ENCODE measurements around the gene ZBED1.
"Not testable (repeated sequence)": the region's sequence is repeated elsewhere in the genome, so short reads cannot be mapped to it uniquely, and the experiment has no call there.

Gene ZBED1

DNA sequence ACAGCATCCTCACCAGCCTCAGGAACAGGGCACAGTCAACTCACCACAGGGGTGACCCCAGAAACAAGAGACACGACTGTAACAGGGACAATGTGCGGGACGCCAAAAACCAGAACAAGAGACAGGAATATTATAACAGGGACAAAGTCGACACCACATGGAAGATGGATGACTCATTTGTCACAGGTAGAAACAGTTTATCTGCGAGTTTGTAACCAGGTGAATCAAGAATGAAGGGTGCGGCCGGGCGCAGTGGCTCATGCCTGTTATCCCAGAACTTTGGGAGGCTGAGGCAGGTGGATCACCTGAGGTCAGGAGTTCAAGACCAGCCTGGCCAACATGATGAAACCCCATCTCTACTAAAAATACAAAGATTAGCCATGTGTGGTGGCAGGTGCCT is 44.7 kb downstream of the ZBED1 start:
- DNase-seq (ENCODE audit: low read depth in 2 of 2), result not testable (repeated sequence)

DNA sequence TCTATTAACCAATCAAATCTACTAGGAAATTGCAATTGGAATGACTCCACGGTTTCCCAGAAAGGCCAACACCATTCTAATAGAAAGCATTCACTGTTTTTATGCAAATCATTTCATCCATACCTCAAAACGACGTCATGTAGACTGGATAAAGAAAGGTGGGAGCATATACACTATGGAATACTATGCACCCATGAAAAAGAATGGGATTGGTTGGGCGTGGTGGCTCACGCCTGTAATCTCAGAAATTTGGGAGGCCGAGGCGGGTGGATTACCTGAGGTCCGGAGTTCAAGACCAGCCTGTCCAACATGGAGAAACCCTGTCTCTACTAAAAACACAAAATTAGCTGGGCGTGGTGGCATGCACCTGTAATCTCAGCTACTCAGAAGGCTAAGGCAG is 46.2 kb downstream of the ZBED1 start:
- not testable (repeated sequence) for DNase-seq (ENCODE audit: low read depth in 2 of 2)

- DNase-seq (ENCODE audit: low read depth in 2 of 2), result no peak
These were observed 48.0 kb downstream of the ZBED1 start for GRCh38 chrX:2452799-2453198.

DNA sequence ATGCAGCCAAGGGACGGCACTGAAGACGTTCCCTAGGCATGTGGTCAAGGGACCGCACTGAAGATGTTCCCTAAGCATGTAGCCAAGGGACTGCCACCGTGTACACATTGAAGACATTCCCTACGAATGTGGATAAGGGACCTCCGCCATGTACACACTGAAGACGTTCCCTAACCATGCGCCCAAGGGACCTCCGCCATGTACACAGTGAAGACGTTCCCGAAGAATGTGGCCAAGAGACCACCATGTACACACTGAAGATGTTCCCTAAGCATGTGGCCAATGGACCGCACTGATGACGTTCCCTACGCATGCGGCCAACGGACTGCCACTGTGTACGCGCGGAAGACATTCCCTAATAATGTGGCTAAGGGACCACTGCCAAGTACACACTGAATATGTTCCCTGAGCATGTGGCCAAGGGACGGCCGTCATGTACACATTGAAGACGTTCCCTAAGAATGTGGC is 48.4 kb downstream of the ZBED1 start:
- DNase-seq (ENCODE audit: low read depth in 2 of 2), result no peak

DNA sequence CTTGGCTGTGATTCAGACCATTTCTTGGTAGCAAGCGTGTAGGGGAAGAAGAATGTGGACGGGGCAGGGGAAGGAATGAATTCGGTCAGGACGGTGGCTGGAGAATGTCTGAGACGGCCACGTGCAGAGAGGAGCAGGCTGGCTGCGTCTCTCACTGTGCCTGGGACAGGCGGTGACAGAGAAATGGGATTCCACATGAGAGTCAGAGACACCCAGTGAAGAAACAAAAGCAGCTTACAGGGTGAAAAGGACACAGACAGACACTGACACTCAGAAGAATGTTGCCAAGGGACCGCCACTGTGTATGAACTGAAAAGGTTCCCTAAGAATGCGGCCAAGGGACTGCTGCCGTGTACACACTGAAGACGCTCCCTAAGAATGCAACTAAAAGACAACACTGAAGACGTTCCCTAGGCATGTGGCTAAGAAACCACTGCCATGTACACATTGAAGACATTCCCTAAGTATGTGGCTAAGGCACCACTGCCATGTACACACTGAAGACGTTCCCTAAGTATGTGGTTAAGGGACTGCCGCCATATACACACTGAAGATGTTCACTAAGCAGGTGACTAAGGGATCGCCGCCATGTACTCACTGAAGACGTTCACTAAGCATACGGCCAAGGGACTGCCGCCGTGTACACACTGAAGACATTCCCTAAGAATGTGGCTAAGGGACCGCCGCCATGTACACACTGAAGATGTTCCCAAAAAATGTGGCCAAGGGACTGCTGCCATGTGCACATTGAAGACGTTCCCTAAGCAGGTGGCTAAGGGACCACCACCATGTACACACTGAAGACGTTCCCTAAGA is 49.1 kb downstream of the ZBED1 start:
- no peak for DNase-seq (ENCODE audit: low read depth in 2 of 2)

DNA sequence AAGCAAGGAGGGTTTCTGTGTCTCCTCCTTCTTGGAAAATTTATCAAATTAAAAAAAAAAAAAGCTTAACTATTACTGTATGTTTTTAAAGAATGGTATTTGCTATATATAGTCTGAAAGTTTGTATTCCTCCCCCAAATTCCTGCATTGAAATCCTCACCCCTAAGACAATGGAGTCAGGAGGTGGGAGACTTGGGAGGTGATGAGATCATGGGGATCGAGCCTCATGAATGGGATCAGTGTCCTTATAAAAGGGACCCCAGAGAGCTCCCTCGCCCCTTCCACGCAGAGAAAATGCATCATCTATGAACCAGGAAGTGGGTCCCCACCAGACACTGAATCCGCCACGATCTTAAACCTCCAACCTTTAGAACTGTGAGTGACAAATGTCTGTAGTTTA is 50.1 kb downstream of the ZBED1 start:
- DNase-seq (ENCODE audit: low read depth in 2 of 2), result no peak

DNA sequence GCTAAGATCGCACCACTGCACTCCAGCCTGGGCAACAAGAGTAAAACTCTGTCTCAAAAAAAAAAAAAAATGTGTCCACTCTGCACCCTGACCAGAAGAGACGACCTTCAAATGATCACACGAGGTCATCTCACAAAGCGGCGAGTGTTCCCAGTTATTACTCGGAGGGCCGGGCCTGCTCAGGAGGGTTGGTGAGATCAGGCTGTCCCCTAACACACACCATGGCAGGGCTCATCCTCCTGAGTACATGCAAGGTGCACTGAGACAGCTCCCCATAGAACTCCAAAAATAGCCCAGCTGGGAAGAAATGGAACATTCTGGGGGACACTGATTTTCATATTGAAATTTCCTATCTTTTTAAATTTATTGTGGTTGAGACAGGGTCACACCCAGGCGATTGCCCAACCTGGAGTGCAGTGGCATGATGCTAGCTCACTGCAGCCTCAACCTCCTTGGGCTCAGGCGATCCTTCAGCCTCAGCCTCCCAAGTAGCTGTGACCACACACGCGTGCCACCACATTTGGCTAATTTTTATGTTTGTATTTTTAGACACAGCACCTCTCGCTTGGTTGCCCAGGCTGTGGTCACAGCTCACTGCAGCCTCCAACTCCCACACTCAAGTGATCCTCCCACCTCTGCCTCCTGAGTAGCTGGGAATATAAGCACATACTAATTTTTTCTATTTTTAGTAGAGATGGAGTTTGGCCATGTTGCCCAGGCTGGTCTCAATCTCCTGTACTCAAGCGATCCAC is 51.5 kb downstream of the ZBED1 start:
- no peak for DNase-seq (ENCODE audit: low read depth in 2 of 2)

- DNase-seq (ENCODE audit: low read depth in 2 of 2), result no peak
These were observed 53.3 kb downstream of the ZBED1 start for GRCh38 chrX:2447484-2447883.

DNA sequence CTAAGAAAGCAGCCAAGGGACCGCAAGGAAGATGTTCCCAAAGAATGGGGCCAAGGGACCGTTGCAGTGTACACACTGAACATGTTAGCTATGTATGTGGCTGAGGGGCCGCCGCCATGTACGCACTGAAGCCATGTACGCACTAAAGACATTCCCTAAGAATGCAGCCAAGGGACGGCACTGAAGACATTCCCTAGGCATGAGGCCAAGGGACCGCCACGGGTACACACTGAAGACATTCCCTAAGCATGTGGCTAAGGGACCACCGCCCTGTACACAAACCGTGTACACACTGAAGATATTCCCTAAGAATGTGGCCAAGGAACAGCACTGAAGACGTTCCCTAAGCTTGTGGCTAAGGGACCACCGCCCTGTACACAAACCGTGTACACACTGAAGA is 54.0 kb downstream of the ZBED1 start:
- DNase-seq (ENCODE audit: low read depth in 2 of 2), result no peak

GRCh38 chrX:2445662-2446623 is 54.8 kb downstream of the ZBED1 start:
- no peak for DNase-seq (ENCODE audit: low read depth in 2 of 2)

GRCh38 chrX:2442694-2443093 is 58.1 kb downstream of the ZBED1 start:
- no peak for DNase-seq (ENCODE audit: low read depth in 2 of 2)

DNA sequence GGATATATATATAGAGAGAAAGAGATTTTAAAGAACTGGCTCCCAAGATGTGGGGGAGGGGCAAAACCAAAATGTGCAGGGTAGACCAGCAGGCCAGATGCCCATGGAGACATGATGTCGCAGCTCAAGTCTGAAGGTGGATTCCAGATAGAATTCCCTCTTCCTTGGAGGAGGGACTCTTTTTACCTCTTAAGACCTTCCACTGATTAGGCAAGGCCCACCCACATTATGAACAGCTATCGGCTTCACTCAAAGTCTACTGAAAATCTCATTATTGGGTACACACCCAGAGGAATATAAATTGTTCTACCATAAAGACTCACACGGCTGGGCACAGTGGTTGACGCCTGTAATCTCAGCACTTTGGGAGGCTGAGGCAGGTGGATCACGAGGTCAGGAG is 59.3 kb downstream of the ZBED1 start:
- DNase-seq (ENCODE audit: low read depth in 2 of 2), result no peak

DNA sequence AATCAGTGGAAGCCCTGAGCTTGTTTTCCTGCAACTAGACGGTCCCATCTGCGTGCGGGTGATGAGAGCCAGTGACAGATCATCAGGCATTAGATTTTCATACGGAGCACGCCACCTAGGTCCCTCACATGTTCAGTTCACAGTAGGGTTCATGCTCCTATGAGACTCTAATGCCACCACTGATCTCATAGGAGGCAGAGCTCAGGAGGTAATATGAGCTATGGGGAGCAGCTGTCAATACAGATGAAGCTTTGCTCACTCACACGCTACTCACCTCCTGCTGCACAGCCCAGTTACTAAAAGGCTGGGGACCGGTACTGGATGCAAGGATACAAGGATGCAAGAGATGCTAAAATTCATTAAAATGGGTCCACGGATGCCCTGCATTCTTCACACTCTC is 61.2 kb downstream of the ZBED1 start:
- no peak for DNase-seq (ENCODE audit: low read depth in 2 of 2)

Measured in stimulated activated CD8-positive, alpha-beta memory T cell treated with anti-CD3 and anti-CD28 coated beads, Interleukin-7, amount 100 ng/mL, for 4 hours (primary cell).